Stimulated activated CD4-positive, alpha-beta T cell treated with anti-CD3 and anti-CD28 coated beads, Interleukin-2, amount 100 ng/mL, for 4 hours (primary cell): ENCODE results near the gene LHFPL3.

Source experiments
- DNase-seq: peaks from one replicate; pipeline ENCODE4 v3.0.0-alpha.2; 2020; ENCODE audit warnings: low read depth

The LHFPL3 gene

DNA sequence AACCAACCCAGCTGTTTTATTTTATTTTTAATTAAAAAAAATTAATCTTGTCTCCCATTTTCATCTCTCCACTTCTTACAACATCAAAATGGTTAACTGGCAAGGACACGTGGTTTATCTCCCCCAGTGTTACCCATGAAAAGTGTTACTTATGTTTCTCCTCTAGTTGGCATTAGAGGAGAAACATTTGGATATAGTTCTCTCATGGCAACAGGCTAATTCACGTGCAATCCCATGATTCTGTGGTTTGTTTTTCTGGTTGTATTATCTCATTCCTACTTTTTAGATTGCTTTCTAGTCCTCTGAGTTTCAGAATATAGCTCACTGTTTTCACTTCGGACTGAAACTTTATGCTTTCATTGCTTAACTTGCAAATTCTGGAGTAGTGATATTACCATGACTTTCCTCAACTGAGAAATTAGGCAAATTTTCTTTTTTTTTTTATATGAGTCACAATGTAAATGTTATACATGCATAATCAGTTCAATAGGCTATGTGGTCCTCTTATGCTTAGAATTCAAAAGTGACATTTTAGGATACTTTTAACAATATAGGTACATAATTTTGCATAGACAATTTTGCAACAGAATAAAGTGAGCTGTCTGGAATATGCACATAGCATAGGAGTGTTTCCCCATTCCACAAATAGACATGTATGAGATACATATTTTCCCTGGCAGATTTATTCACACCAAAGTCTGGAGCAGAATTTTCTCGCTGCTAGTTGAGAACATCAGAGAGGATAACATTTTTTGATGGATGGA lies 43.0 kb downstream of the LHFPL3 start:
- DNase-seq, result no peak

DNA sequence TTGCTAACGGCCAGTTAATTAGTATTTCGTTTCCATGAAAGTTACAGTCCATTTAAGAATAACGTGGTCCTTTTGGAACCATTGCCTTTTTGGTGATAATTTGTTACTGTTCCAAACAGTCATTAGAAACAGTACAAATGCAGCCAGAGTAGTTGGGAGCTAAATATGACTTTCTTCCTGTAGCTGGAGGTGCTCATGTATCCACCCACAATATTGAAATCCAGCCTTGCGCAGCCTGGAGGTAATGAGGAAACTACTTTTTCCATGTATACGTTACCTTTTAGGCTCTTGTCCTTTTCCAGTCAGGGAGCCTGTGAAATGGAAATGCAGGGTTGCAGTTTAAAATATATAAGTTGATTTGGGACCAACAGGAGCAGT lies 43.6 kb downstream of the LHFPL3 start:
- no peak for DNase-seq

DNA sequence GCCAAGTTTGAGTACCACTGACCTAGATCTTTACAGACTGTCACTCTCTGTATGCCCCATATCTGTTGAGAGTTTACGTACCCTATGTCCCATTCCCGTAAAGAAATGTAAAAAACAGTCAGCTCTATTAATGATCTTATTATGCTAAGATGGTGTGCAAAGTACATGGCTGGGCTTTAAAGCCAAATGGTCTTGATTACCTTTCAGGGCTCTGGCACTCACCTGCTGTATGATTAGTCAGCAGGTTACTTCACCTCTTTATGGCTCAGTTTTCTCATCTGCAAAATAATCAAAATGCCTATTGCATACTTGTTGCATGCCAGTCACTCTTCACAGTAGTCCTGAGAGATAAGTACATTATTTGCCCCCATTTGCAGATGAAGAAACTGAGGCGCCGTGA lies 54.2 kb downstream of the LHFPL3 start:
- no peak for DNase-seq

DNA sequence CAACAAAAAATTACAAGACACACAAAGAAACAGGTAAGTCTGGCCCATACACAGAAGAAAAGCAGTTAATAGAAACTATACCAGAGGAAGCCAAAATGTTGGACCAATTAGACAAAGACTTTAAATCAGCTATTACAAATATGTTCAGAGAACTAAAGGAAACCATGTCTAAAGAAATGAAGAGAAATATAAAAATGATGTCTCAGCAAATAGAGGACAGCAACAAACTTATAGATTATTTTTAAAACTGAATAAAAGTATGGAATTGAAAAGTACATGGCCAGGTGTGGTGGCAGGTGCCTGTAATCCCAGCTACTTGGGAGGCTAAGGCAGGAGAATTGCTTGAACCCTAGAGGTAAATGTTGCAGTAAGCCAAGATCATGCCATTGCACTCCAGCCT lies 58.5 kb downstream of the LHFPL3 start:
- no peak for DNase-seq

DNA sequence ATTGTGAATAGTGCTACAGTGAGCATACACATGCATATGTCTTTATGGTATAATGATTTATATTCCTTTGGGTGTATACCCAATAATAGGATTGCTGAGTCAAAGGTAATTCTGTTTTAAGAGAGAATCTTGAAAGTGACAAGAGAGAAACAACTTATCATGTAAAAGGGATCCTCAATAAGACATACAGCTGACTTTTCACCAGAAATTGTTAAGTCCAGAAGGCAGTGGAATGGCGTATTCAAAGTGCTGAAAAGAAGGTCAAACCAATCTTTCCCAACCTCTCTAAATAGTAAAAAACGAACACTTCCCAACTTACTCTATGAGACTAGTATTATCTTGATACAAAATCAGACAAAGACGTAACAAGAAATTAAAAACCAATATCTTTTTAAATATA lies 59.8 kb downstream of the LHFPL3 start:
- DNase-seq, result no peak

DNA sequence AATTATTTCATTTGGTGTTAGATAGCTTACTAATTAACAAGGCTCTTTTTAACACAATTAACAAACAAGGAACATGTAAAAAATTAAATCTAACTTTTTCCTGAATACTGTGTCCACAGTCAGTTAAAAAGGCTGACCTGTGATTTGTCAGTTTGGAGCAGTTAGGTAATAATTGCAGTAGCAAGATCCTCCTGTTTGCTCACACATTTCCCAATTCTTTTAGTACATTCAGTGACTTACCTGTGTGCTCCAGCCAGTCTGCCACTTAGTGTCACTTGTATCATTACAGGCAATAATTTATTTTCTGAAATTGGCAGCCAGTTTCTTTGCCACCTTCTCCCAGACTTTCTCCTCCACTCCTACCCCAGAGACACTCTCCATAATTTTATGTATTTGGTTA lies 66.8 kb downstream of the LHFPL3 start:
- no peak for DNase-seq

DNA sequence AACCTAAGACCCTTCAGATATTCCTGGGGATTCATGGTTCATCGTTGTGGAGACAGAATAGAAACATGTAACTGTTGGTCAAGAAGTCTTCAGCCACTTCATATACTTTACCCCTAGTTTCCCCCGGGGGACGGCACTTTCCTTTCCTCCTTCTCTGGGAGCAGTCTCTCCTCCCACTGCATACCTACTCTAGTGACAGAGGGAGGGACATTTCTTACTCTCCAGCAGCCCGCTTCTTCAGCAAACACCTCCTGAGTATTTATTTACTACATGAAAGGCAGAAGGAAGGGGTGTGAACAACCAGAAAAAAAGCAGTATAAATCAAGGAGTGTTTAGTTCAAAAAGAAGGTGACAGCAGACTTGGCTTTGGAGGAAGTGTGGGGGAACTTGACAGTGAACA lies 69.0 kb downstream of the LHFPL3 start:
- DNase-seq, result no peak

DNA sequence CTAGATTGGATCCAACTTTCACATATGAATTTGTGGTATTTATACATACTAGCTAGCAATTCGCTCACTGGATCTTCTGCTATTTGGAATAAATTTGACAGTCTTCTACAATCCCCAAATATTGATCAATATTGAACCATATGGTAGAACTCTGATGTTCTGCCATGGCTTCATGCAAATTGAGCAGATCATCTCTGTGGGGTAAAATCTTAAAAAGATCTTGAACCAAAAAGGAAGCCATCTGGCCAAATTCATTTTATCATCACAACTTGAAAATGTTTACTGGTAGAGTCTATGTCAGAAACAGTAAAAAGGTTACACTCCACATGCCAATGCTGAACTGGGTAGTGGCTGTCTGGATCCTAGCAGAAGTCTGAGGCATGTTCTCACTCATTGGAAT lies 80.0 kb downstream of the LHFPL3 start:
- no peak for DNase-seq

DNA sequence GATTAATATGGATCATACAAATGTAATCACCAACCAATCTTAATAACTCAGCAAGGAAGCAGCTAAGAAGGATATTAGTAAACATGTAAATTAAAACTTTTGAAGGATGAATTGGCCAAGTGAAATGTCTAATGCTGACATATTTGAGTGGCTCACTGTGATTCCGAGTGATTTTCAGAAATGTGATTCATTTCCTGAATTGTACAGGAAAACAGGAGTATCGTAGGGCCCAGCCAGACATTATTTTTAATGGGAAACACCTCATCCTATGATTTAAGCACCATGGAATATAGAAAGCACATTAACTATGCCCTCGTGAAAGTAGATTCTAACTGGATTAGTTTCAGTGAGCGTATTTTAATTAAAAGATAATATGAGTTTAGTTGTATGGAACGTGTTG lies 82.3 kb downstream of the LHFPL3 start:
- DNase-seq, result no peak

DNA sequence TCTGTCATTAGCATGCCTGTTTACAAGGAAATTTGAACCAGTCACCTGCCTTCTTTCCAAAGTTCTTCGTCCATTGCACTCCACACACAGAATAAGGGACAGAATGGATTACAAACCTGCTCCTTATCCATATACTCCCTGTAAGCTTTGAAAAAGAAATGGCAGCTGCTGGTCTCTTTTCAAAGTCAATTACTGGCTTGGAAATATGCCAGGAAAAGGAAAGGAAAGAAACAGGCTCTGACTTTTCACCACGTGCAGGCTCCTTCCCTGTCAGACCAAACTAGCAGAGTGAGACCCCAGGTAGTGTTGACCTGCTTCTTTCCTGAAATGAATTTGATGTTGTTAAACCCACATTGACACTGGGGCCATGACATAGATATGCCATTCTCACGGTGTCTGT lies 84.5 kb downstream of the LHFPL3 start:
- DNase-seq, result no peak

DNA sequence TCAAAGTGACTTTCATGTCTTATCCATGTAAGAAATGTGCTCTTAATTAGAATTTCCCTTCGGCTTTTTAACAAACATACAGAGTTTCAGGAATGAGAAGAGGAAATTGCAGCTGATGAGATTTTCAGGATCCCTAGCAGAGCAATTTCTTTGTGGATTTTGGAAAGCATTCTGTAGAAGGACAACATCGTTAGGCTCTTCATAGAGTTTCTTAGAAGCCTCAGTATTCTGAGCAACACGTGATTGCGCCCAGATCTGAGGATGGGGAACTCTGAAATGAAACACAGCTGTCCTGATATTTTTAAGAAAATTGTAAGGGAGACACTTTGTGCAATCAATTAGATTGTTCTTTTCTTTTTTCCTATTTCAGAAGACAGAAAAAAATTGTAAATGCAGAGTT lies 85.8 kb downstream of the LHFPL3 start:
- no peak for DNase-seq

DNA sequence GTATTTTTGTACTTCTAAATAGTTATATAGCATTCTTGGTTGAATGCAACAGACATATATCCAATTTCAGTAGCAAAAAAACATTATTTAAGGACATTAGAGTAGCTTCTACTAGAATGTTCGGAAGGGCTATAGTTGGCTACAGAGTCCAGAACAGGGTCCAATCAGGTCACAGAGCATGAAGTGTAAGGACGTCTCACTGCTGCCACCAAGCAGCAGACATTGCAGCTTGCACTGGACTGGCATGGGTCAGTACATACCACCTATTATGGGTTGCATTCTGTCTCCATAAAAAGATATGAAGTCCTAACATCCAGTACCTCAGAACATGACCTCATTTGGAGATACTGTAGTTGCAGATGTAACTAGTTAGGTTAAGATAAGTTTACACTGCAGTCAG lies 87.3 kb downstream of the LHFPL3 start:
- DNase-seq, result no peak

DNA sequence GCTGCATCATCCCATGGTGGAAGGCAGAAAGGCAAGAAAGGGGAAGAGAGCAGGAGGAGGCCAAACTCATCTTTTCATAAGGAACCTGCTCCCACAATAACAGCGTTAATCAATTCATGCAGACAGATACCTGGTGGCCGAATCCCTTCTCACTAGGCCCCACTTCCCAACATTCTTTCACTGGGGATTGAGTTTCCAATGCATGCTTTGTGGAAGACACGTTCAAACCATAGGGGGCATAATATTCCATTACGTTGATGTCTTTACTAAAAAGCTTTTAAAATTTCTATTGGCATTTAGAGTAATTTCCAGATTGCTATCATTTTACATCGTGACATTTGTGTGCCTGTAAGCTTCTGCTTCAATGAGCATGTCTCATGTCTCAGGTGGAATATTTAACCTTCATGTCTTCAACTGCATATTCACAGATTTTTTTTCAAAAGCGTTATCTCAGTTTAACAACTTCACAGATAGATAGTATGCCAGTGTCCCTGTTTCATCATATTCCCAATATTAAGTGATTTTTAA lies 88.5 kb downstream of the LHFPL3 start:
- no peak for DNase-seq

DNA sequence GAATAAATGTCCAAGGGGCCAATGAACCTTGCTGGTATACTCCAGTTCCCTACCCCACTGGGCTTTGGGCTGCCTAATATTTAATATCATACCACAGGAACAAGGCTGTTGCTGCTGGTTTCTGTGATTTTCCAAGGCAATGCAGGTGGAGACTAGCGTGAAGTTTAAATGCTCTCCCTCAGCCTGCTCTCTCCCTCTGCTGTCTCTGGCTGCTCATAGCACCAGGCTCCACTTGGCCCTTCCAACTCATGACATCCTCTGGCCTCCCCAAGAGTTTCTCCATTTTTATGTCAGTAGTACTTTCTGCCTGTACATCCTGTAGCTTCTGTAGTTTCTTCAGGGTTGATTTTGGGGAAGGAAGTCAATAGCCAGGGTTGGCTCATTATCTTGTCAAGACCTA lies 103.5 kb downstream of the LHFPL3 start:
- no peak for DNase-seq

DNA sequence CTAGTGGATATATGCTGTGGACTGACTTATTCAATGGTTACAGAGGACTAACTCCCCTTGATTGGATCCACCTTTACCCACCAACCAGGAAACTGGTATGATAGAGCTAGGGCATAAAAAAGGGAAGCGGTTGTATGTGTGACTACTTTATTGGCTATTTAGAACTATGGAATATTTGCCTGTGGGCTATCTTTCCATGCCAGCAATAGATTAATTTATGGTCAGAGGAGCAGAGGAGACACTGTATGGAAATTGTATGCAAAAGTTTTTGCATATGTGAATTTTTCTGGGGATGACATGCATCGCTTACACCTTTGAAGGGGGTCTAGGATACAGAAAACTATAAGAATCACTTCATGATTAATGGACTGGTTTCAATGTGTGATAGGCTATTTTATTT lies 105.7 kb downstream of the LHFPL3 start:
- DNase-seq, result no peak

DNA sequence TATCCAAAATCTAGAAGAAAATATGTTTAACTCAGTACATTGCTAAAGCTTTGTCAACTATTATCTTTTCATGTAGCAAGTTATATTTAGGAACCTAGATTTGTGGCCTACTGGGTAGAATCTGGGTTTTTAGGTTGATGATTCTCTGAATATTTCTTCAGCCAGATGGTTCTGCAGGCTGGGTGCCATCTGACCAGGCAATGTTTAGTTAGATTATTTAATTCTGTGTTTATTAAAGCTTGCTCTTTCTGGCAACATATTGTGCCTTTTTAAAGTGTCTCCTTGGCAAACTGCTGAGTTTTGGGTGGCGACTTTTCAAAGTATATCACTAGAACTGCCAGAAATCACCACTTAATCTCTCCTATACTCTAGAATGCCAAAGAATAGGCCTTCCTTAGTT lies 114.1 kb downstream of the LHFPL3 start:
- DNase-seq, result no peak

DNA sequence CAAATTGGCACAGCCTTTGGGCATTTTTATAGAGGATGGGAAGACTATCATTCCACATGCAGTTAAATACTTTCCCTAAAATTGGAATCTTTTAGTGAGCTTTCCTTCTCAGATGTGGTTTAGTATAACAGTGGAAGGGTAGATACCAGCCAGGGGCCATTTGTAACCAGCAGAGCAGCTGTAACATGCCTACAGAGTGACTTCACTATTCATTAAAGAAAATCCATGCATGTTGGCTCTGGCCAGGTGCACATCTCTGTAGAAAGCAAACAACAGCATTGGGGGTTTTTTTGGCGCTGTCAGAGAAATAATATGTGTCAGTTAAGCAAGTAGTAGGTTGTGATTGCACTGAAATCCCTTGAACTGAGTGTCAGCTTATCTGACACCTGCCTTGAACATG lies 115.6 kb downstream of the LHFPL3 start:
- no peak for DNase-seq

DNA sequence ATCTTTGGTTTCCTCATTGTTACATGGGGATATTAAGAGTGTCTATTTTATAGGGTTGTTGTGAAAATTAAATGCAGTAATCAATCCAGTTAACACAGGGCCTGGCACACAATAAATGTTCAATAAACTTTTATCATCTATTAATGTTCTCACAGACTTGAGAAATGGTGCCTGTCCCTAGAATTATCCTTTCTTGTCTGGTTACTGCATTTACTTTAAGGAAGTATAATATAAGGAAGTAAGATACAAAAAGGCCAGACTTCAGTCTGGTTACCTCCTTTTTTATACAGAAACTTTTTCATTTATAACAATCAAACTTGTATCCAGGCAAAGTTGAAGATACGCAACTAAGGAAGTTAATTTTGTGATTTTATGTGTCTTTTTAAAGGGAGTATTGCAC lies 117.0 kb downstream of the LHFPL3 start:
- DNase-seq, result no peak

DNA sequence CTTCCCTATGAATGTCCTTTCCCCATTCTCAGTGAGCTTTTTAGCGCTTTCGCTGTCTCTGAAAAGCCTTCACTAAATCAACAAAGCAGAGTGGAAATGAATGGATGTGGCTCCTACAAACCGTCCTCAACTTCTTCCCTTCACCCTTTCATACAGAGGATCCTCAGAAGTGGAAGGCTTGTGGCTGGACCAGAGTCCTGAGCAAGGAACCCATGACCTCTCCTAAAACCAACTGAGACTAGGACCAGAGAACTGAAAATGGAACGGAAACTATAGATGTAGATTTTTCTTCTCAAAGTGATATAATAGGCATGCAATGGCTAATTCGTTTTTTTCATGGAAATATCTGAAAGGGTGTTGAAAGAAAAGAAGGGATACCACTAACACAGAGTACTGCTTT lies 122.5 kb downstream of the LHFPL3 start:
- DNase-seq, result no peak

DNA sequence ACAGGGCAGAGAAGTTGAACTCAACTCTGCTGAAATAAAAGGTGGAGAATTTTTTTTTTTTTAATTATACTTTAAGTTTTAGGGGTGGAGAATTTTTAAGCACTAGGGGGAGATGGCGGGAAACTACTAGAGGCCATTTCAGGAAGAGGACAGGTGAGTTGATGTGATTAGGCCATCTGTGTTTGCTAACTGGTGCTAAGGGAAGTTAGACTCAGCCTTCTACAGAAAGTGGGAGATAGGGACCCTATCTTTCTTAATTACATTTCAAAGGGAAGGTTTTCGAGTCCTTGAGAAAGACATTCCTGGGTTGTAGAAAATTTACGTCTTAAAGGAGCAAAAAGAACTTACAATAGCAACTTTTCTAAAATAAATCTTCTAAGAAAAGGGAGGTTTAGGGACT lies 124.8 kb downstream of the LHFPL3 start:
- no peak for DNase-seq

DNA sequence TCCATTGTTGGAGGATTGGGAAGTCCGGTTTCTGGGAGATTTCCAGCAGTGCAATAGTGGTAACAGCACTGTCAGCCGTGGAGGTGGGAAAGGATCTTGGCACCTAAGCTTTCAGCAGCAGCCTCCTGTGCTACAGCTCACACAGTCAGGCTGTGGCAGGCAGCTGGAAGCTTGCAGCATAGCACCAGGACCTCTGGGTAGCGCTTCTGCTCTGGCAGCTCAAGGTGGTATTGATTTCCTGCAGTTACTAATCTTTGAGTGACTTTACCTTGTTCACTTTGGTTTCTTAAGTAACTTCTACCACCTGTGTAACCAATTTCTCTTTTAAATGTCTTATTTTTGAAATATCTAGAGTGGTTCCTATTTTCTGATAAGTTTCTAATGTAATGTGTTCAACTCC lies 130.5 kb downstream of the LHFPL3 start:
- DNase-seq, result no peak

DNA sequence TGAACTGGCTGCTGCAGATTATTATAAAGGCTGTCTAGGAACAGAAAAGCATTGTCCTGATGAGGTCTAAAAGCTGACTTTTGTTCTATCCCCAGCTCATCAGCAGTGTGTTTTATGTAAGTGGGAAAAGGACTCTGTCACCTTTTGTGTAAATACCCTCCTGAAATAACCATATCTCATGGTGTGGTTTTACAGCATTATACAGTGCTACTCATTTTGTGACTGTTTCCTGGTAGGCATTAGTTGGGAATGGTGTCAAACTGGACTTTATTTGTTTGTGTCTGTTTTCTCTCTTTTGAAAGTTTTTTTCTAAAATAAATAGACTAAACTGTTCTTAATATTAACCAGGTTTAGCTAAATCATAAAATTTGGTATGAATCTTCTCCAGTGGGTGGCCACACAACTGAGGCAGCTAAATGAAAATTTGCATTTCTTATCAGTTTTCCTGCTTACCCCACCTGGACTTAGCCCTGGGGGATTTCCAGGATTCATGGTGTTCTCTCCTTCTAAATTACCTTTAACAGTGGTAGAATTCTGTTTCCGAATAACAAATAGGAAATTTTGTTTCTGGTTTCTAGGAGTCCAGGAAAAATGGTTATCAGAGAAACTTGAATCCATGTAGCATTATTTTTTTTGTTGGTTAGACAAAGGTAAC lies 140.9 kb downstream of the LHFPL3 start:
- no peak for DNase-seq

DNA sequence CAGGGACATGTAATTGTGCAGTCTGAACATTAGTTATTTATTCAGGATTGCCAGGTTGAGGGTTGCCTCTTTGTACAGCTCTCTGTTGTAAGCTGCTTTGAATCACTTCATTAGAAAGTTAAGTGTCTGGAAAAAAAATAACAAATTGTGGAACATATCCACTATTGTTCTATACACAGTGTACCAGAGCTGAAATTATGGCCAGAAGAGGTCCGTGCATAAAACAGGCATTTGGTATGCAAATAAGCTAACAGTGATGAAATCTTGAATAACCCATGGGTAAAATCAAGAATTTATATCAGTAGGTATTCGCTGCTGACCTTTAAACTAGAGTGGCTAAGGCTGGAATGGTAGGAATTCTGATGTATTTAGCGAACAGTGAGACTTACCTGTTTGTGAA lies 152.1 kb downstream of the LHFPL3 start:
- DNase-seq, result no peak
